HG03108 (cell line): Measurements from ENCODE around the gene IMMP2L.
"Not testable (repeated sequence)": the region's sequence is repeated elsewhere in the genome, so short reads cannot be mapped to it uniquely, and the experiment has no call there.

Experiments used
- ATAC-seq: cut with Tn5 transposase; IDR thresholded peaks from one replicate; pipeline ENCODE4 v1.9.1; 2021; ENCODE audit warnings: moderate library complexity; ENCODE audit not compliant: unreplicated experiment

Gene IMMP2L

DNA sequence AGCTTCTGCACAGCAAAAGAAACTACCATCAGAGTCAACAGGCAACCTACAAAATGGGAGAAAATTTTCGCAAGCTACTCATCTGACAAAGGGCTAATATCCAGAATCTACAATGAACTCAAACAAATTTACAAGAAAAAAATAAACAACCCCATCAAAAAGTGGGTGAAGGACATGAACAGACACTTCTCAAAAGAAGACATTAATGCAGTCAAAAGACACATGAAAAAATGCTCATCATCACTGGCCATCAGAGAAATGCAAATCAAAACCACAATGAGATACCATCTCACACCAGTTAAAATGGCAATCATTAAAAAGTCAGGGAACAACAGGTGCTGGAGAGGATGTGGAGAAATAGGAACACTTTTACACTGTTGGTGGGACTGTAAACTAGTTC lies 92.4 kb downstream of the IMMP2L start:
- ATAC-seq = not testable (repeated sequence)

DNA sequence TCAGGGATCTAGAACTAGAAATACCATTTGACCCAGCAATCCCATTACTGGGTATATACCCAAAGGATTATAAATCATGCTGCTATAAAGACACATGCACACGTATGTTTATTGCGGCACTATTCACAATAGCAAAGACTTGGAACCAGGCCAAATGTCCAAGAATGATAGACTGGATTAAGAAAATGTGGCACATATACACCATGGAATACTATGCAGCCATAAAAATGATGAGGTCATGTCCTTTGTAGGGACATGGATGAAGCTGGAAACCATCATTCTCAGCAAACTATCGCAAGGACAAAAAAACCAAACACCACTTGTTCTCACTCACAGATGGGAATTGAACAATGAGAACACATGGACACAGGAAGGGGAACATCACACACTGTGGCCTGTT lies 96.5 kb downstream of the IMMP2L start:
- ATAC-seq = not testable (repeated sequence)

DNA sequence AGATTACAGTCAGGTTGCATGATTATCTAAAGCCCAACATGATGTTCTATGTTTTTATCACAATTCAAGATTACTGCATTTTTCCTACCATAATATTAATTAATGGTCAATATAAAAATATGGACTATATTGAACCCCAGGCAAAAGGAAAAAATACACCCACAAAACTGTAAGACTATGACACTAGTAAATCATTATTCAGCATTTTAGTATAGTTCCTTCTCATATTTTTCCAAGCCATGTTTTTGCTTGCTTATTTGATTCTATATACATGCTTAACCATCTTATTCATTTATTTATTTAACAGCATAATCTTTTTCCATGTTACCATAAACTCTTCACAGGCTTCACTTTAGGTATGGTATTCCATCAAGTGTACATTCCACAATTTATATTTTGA lies 101.6 kb downstream of the IMMP2L start:
- no peak for ATAC-seq

DNA sequence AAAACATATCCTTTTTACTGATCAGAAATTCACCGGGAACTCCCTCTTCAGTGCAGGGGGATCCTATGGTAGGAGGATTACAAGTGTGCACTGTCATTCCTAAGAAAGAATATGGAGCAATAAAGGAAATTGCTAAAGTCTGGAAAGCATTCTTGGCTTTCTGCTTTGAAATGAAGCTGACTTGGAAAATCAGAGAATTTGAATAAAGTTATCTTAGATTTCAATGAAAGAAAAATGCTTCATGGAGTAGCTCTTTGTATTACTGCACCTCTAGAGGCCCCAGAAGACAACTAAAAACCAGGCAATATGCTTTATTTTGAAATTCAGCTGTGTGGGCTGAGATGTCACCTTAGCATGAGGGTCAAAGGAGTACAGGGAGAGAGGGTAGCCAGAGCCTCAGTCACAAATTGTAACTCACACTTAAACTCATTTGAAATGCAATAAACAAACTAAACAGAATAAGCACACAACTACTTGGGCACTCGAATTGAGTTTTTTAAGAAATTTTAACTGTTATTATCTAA lies 102.5 kb downstream of the IMMP2L start:
- no peak for ATAC-seq

DNA sequence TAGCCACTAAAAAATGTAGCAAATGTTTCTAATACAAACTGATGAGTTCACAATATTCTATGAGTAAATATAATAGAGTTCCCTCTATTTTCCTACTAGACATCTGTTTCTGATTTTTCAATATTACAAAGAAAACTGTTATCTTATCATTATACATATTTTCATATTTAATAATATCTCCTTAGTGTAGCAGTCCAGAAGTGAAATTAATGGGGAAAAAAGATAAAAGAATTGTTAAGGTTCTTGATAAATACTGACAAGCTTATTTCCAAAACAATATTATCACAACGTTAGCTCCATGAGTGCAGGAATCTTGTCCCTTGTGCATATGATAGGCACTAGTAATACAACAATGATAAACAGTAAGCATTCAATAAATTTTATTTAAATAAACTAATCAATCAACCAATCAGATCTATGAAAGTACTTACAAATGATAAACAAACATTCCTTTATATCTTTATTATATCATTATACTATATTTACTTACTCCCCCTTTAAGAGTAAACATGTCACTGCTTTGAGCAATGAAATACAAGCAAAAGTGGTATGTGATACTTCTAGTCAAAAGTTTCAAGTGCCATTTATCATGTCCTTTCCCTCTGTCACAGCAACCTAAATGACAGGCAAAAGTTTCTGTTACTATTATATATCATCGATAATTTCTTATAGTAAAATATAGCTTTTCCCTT lies 103.1 kb downstream of the IMMP2L start:
- ATAC-seq = no peak

DNA sequence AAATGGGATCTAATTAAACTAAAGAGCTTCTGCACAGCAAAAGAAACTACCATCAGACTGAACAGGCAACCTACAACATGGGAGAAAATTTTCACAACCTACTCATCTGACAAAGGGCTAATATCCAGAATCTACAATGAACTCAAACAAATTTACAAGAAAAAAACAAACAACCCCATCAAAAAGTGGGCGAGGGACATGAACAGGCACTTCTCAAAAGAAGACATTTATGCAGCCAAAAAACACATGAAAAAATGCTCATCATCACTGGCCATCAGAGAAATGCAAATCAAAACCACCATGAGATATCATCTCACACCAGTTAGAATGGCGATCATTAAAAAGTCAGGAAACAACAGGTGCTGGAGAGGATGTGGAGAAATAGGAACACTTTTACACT lies 111.6 kb downstream of the IMMP2L start:
- not testable (repeated sequence) for ATAC-seq

DNA sequence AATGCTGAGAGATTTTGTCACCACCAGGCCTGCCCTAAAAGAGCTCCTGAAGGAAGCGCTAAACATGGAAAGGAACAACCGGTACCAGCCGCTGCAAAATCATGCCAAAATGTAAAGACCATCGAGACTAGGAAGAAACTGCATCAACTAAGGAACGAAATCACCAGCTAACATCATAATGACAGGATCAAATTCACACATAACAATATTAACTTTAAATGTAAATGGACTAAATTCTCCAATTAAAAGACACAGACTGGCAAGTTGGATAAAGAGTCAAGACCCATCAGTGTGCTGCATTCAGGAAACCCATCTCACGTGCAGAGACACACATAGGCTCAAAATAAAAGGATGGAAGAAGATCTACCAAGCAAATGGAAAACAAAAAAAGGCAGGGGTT lies 114.8 kb downstream of the IMMP2L start:
- ATAC-seq = not testable (repeated sequence)

DNA sequence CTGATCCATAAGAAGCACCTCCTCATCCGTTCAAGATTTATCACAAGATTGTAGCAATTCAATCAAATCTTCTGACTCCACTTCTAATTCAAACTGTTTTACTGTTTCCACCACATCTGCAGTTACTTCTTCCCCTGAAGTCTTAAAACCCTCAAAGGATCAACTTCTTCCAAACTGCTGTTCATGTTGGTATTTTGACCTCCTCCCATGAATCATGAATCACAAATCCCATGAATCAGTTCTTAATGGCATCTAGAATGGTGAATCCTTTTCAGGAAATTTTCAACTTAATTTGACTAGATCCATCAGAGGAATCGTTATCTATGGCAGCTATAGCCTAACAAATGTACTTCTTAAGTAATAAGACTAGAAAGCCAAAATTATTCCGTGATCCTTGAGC lies 122.3 kb downstream of the IMMP2L start:
- no peak for ATAC-seq

DNA sequence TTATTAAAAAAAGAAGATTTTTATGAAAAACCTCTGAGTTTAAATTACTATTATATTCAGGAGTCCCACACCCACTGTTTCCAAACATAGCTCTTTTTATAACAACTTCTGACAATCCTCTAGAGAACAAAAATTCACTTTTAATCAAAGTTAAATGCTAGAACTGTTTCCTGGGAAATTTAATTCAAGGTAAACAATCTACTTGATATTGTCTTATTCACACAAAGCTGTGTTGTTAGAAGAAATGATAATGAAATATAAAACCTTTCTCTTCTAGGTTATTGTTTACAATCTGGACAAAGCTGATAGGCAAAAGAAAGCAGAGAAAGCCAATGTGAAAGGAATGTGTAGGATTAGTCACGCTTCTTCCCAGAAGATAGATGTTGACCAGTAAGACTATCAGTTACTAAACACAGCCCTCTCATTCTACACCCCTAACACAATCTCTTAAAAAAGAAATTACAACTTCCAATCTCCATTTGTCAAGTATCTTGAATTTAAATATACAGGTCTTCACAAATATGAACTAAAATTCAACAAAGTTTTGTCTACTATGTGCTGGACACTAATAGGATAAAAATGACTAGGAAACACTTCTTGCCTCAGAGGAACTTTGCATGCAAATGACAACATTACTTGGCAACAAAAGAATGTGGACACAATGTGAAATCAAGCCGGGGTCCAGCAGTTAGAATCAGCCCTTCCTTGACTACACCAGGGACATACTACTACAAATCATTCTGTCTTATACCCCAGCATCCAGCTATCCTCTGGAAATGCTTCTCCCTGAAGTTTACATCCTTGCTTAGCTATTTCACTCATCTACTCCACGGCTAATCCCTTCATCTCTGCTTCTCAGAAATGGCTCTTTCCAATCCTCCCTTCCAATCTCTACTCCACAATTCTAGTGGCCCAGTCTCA lies 123.7 kb downstream of the IMMP2L start:
- no peak for ATAC-seq

DNA sequence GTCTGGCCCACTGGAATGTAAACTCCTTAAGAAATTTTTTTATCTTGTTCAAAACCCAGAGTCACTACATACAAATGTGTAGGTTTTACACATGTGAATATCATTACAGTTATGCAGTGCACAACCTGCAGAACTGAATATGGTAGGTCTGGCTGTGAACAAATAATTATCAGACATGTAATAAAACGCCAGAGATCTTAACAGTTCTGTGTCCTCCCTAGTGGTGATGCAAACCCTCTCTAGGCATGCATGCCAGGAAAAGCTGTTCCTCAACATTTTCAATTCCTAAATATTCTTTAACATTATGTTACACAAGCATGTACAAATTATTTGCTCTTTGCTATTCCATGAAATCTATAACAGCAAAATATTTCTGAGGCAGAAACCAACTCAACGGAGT lies 124.6 kb downstream of the IMMP2L start:
- no peak for ATAC-seq

DNA sequence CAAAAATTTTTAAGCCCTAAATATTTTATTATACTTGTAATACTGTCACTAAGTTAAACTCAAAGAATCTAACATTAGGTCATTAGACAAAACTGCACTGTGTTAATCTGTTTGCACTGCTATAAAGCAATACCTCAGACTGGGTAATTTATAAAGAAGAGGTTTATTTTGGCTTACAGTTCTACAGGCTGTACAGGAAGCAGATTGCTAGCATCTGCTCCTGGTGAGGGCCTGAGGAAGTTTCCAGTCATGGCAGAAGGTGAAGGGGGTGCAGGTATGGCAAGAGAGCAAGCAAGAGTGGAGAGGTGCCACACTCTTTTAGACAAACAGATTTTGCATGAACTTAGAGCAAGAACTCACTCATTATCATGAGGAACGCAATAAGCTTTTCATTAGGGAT lies 125.7 kb downstream of the IMMP2L start:
- no peak for ATAC-seq

DNA sequence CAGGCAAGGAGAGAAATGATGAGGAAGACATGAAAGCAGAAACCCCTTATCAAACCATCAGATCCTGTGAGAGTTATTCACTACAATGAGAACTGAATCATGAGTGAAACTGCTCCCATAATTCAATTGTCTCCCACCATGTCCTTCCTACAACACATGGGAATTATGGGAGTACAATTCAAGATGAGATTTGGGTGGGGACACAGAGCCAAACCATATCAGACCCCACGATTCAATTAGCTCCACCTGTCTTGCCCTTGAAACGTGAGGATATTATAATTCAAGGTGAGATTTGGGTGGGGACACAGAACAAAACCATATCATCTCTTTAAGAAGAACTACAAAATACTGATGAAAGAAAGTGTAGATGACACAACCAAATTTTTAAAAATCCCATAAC lies 128.9 kb downstream of the IMMP2L start:
- no peak for ATAC-seq

DNA sequence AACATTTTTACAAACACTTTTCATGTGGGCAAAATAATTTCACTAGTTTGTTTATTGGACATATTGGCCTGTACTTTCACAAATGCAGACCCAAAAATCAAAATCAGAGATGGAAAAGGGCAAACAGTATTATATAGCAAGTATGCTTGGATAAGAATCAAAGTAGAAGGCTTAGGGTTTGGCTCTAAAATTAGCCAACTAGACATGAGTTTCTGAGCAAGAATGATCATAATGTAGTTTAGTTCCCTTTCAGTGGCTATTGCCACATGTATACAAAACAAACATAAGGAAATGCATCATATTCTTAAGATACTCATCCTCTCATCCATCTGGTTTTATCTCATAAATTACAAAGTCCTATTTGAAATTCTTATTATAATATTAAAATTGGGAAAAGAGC lies 132.5 kb downstream of the IMMP2L start:
- no peak for ATAC-seq

DNA sequence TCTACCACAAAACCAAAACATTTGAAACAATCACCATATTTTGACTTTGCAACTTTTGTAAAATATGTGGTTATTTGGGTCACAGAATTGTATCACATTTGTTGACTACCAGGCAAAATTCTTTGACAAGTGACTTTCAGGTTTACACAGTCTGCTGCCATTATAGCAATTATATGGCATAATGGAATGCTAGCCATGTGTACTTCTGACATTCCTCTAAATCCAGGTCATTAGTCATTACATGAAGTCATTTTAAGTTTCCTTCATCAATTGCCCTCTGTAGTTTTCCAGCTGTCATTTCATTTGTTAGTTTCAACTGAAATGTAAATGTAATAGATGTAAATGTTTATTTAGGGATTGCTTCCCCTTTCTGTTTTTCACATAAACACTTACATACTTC lies 137.5 kb downstream of the IMMP2L start:
- no peak for ATAC-seq

DNA sequence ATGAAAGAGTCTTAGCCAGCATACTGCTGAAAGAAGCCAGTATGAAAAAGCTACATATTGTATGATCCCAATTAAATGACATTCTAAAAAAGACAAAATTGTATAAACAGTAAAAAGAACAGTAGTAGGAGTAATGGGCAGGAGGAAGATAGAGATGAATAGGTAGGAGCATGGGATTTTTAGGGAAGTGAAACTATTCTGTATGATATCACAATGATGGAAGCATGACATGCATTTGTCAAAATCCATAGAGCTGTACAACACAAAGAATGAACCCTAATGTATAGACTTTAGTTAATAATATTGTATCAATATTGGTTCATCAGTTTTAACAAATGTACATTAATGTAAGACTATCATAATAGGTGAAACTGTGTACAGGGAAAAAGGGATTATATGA lies 147.9 kb downstream of the IMMP2L start:
- ATAC-seq = no peak

DNA sequence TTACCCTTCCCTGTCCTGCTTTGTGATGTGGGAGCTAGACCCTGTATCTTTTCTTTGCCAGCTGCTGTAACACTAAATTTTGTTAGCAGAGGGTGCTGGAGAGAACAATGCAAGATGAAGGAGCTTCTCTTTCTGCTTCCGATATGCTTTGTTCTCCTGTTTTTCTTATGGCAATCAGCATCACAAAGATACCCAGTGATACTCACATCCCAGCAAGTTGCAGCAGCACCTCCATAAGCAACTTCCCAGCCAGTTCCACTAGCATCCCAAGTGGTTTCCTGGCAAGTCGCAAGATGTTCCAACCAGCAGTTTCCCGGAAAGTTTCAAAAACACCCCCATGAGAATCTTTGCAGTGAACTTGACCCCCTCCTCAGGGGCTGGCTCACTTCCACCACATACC lies 148.6 kb downstream of the IMMP2L start:
- no peak for ATAC-seq

DNA sequence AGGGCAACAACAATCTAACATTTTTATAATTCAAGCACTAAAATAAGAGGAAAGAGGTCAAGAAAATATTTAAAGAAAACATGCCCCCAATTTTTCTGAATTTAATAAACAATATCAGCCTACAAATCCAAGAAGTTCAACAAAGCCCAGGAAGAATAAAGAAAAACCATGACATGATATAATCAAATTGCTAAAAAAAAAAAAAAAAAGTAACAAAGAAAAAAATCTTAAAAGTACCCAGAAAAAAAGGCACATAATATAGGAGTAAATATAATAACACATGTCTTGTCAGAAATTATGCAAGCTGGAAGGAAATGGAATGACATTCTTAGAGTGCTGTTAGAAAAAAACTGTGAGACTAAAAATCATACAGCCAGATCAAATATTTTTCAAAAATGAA lies 151.4 kb downstream of the IMMP2L start:
- no peak for ATAC-seq

DNA sequence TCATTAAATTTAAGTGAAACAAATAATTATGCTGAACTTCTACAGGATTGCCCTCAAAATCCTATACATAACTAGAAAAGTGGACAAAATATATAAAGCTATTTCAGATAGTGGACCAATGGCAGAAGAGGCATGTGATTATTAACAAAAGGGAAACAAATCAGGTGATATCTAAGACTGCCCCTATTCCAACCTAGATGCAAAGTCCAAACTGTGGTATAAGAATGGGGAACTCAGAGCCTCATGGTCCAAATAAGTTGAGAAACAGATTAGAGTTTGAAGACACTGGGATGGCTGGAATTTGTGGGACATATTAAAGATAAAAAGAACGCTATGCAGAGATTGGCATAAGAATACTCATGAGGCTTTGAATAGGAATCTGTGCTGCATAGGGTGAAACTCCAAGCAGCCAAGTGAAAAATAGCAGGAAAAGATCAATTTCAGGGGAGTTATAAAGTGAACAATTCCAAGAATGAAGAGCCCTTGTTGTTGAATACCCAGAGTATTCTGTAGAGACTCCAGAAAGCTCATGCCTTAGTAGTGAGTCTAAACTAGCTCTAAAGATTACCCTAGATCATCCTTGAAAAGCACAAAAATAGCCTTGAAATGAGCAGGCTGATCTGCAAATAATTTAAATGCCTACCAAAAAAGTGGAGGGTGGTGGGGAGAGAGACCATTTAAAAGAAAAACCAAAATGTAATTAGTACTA lies 152.4 kb downstream of the IMMP2L start:
- ATAC-seq = no peak

DNA sequence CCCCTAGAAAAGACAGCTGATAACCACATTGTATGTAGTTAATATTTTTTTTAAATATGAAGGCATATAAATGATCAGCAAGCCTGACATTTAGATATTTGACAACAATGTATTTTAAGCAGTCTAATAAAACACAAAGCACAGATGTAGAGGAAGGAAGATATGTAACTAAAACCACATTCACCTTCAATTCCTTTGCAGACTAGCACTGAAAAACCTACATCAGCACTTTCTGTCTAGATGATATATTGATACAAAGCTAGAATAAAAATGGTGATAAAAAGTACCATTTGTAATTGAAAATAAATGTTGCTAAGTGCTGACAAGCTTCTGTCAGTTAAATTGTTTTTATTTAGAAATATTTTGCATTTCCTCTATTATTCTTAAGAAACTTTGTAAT lies 153.6 kb downstream of the IMMP2L start:
- ATAC-seq = no peak

DNA sequence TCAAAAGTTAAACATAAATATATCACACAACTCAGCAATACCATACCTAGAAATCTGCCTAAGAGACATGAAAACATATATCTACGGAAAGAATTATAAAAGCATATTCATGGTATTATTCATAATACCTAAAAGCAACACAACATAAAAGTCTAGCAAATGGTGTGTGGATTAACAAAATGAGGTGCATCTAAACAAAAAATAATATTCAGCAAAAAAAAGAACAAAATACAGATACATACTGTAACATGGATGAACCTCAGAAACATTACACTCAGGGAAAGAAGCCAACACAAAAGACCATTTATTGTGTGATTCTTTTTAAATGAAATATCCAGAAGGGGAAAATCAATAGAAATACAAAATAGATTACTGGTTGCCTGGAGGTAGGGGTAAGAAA lies 155.0 kb downstream of the IMMP2L start:
- ATAC-seq = no peak

DNA sequence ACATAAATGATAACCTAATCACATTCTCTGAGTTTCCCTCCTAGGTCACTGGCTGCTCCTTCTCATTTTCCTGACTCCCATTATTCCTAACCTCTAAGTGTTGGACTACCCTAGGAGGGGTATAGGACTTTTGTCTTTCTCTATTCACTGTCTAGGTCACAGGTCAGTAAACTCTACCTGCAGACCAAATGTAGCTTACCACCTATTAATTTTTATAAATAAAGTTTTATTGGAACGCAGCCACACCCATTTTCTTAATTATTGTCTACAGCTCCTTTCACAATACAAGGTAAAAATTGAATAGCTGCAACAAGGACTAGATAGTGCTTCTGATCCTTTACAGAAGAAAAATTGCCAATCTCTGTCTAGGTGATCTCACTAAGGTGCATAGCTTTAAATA lies 156.7 kb downstream of the IMMP2L start:
- ATAC-seq = no peak

DNA sequence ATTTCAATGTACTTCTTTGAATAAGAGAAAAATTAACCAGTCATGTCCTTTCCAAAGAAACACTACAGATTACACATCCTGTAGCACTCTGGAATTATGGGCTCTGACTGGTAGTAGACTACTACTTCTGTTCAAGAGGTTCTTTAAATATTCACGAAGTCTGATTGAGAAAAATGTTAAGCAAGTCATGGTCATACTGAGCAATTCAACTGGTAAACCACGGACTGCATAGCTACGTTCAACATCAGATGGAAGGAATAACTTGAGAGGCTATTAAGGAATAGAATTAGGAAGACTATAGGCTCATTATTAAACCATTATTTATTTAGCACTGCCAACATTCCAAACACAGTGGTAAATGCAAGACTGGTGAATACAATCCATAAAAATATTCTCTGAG lies 160.8 kb downstream of the IMMP2L start:
- no peak for ATAC-seq
